Neural cell (in vitro differentiated cells): ENCODE measurements around the gene TRIM2.

ENCODE experiments used
- EP300 ChIP-seq: fragments of 450-650 bp; conservative IDR thresholded peaks from 2 replicates; pipeline ENCODE4 v1.6.1; 2014; ENCODE audit warnings: antibody characterized with exemption, mild to moderate bottlenecking, moderate library complexity; ENCODE audit not compliant: poor library complexity, severe bottlenecking
- EZH2 ChIP-seq: fragments of 200-600, 300-800 bp; shearing (Covaris generic), sonication (generic); IDR thresholded peaks from 2 replicates; pipeline ENCODE4 v1.6.1; 2014; ENCODE audit warnings: antibody characterized with exemption, low read length, borderline replicate concordance, mild to moderate bottlenecking; ENCODE audit not compliant: insufficient read depth, poor library complexity, severe bottlenecking
- MXI1 ChIP-seq: fragments of 450-650 bp; conservative IDR thresholded peaks from 2 replicates; pipeline ENCODE4 v1.6.1; 2014; ENCODE audit warnings: antibody characterized with exemption, mild to moderate bottlenecking; ENCODE audit not compliant: poor library complexity, severe bottlenecking
- POLR2AphosphoS5 ChIP-seq: IDR thresholded peaks from 2 replicates; pipeline ENCODE4 v1.6.1; 2012
- RAD21 ChIP-seq: fragments of 450-650 bp; conservative IDR thresholded peaks from 2 replicates; pipeline ENCODE4 v1.6.1; 2014; ENCODE audit warnings: antibody characterized with exemption, mild to moderate bottlenecking, moderate library complexity
- TF ChIP-seq, protein P1 (sequence below): IDR thresholded peaks from 2 replicates; pipeline ENCODE4 v1.6.1; 2012; ENCODE audit warnings: borderline replicate concordance
- TF ChIP-seq, protein P2 (sequence below): fragments of 450-650 bp; IDR thresholded peaks from 2 replicates; pipeline ENCODE4 v1.5.1; 2014; ENCODE audit warnings: antibody characterized with exemption, mild to moderate bottlenecking, moderate library complexity; ENCODE audit not compliant: poor library complexity, severe bottlenecking

- no peak for TF ChIP-seq MXI1
- TF ChIP-seq, protein P1, sequence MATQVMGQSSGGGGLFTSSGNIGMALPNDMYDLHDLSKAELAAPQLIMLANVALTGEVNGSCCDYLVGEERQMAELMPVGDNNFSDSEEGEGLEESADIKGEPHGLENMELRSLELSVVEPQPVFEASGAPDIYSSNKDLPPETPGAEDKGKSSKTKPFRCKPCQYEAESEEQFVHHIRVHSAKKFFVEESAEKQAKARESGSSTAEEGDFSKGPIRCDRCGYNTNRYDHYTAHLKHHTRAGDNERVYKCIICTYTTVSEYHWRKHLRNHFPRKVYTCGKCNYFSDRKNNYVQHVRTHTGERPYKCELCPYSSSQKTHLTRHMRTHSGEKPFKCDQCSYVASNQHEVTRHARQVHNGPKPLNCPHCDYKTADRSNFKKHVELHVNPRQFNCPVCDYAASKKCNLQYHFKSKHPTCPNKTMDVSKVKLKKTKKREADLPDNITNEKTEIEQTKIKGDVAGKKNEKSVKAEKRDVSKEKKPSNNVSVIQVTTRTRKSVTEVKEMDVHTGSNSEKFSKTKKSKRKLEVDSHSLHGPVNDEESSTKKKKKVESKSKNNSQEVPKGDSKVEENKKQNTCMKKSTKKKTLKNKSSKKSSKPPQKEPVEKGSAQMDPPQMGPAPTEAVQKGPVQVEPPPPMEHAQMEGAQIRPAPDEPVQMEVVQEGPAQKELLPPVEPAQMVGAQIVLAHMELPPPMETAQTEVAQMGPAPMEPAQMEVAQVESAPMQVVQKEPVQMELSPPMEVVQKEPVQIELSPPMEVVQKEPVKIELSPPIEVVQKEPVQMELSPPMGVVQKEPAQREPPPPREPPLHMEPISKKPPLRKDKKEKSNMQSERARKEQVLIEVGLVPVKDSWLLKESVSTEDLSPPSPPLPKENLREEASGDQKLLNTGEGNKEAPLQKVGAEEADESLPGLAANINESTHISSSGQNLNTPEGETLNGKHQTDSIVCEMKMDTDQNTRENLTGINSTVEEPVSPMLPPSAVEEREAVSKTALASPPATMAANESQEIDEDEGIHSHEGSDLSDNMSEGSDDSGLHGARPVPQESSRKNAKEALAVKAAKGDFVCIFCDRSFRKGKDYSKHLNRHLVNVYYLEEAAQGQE, result no peak
- no peak for TF ChIP-seq EZH2
- TF ChIP-seq RAD21, result no peak
- TF ChIP-seq, protein P2, sequence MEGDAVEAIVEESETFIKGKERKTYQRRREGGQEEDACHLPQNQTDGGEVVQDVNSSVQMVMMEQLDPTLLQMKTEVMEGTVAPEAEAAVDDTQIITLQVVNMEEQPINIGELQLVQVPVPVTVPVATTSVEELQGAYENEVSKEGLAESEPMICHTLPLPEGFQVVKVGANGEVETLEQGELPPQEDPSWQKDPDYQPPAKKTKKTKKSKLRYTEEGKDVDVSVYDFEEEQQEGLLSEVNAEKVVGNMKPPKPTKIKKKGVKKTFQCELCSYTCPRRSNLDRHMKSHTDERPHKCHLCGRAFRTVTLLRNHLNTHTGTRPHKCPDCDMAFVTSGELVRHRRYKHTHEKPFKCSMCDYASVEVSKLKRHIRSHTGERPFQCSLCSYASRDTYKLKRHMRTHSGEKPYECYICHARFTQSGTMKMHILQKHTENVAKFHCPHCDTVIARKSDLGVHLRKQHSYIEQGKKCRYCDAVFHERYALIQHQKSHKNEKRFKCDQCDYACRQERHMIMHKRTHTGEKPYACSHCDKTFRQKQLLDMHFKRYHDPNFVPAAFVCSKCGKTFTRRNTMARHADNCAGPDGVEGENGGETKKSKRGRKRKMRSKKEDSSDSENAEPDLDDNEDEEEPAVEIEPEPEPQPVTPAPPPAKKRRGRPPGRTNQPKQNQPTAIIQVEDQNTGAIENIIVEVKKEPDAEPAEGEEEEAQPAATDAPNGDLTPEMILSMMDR, result no peak
- TF ChIP-seq POLR2AphosphoS5, result no peak
- no peak for TF ChIP-seq EP300
Measured at GRCh38 chr4:153177841-153178240, 26.4 kb upstream of the TRIM2 start.
